ENCODE results near the gene NTSR1. TPM values are rescaled to one million over a fixed set of nuclear protein-coding genes. Genes with fewer than 3 reads are reported as not detected.

The NTSR1 gene
- total and polyA plus RNA-seq, 8 donors, result 0.03 to 3.5 (median 0.12) TPM

DNA sequence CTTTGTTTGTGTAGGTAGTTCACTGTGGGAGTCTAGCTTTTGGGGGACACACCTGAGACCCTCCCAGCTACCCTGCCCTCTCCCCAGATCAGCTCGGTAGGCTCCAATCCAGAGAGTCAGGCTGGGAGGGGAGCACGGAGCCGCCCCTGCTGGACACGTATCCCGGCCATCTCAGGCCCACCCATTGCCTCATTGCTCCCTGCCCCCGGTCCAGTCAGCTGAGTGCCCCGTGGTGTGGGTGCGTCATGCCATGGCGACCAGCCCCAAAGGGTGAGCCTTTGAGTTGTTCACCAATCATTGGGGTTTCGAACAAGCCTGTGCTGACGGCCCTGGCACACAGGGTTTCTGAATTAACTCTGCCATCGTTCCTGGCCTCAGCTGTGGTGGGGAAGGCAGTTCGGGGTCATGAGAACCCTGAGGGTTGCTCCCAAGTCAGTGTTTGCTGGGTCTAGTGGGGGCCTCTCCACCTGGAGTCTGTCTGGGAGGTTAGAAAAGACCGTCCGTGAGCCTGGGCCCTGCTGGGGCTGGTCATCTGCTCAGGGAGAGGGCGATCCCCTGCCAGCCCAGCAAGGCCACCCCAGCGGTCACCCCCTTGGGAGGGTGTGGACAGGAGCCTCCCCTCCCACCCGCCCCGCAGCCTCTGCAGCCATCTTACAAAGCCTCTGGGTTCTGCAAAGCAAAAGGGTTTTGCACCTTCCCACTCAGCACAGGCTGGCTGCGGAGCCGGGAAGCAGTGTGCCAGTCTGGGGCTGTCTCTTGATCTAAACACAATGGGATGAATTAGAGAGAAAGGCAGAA is 34.5 kb downstream of the NTSR1 start:
- intact Hi-C loops (cut with DNase I), result no loop called here
- Histone ChIP-seq H3K4me3 (no peak overlapping the region), H3K9me3 (no peaks in the 10 kb centered on the region), H3K4me1 (peaks cover 0 to 35% of the 10 kb centered on the region in 2 donors), H3K27me3 (peaks cover 3 to 71% of the 10 kb centered on the region in 2 donors), H3K36me3 (no peaks in the 10 kb centered on the region), H3K27ac (no peak overlapping the region)
- TF ChIP-seq, protein P1, sequence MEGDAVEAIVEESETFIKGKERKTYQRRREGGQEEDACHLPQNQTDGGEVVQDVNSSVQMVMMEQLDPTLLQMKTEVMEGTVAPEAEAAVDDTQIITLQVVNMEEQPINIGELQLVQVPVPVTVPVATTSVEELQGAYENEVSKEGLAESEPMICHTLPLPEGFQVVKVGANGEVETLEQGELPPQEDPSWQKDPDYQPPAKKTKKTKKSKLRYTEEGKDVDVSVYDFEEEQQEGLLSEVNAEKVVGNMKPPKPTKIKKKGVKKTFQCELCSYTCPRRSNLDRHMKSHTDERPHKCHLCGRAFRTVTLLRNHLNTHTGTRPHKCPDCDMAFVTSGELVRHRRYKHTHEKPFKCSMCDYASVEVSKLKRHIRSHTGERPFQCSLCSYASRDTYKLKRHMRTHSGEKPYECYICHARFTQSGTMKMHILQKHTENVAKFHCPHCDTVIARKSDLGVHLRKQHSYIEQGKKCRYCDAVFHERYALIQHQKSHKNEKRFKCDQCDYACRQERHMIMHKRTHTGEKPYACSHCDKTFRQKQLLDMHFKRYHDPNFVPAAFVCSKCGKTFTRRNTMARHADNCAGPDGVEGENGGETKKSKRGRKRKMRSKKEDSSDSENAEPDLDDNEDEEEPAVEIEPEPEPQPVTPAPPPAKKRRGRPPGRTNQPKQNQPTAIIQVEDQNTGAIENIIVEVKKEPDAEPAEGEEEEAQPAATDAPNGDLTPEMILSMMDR (IDR thresholded peaks at IDR 0.05), result no peak
- ATAC-seq (no peak), DNase-seq (peak in 1 of 4 donors; percentile 20)

DNA sequence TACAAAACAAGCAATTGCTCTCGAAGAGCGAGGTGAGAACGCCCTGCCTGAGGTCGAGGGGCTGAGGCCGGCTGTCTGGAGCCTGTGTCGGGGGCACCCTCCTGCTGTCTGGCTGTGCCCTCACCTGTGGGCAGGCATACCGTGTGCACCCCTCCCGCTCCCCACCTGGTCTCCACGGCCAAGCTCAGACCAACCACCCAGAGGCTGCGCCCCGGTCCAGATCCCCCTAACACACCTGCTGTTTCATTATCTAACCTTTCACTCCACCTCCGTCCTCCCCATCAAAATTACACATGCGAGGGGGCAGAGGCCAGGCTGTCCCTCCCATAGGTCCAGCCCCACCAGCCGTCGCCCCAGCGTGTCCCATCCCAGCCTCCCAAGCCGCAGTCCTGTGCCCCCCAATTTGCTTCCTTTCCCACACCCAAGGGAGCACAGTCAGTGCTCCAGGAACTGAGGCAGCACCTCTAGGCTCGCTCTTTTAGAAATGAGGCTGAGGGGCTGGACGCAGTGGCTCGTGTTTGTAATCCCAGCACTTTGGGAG is 35.2 kb downstream of the NTSR1 start:
- H3K27me3 ChIP-seq, result peaks cover 3 to 64% of the 10 kb centered on the region in 2 donors
- ATAC-seq, result no peak
- no peaks in the 10 kb centered on the region for H3K36me3 ChIP-seq
- H3K9me3 ChIP-seq, result no peaks in the 10 kb centered on the region
- H3K4me3 ChIP-seq, result no peak overlapping the region
- intact Hi-C loops (cut with DNase I), result no loop called here
- H3K27ac ChIP-seq, result no peak overlapping the region
- H3K4me1 ChIP-seq, result peaks cover 0 to 31% of the 10 kb centered on the region in 2 donors
- TF ChIP-seq, protein P1 (IDR thresholded peaks at IDR 0.05), result no peak
- peak in 2 of 4 donors; percentile 22 to 46 for DNase-seq

DNA sequence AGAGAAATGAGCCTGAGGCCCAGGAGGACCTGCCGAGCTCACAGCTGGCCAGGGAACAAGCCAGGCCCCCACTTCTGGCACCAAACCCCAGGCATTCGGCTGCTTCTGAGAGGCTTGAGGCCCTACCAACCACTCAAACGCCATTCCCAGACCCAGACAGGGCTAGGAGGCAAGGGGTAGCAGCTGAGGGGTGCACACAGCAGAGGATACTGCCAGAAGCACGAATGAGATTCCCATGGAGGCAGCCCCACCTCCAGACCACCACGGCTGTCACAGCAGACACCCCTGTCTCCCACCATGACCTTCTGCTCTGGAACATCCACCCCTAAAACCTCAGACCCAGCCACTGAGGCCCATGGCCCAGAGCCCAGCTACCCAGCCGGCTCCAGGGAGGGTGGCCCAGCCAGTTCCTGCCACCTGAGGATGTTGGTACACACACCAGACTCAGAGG is 36.1 kb downstream of the NTSR1 start:
- ATAC-seq (no peak), DNase-seq (peak in 3 of 4 donors; percentile 14 to 59 (median 44))
- no peaks in the 10 kb centered on the region for H3K9me3 ChIP-seq
- H3K27me3 ChIP-seq, result peaks cover 0 to 55% of the 10 kb centered on the region in 2 donors
- H3K27ac ChIP-seq, result no peak overlapping the region
- intact Hi-C loops (cut with DNase I), result no loop called here
- H3K36me3 ChIP-seq, result no peaks in the 10 kb centered on the region
- H3K4me1 ChIP-seq, result peaks cover 0 to 22% of the 10 kb centered on the region in 2 donors
- TF ChIP-seq, protein P1 (IDR thresholded peaks at IDR 0.05), result no peak
- no peak overlapping the region for H3K4me3 ChIP-seq

DNA sequence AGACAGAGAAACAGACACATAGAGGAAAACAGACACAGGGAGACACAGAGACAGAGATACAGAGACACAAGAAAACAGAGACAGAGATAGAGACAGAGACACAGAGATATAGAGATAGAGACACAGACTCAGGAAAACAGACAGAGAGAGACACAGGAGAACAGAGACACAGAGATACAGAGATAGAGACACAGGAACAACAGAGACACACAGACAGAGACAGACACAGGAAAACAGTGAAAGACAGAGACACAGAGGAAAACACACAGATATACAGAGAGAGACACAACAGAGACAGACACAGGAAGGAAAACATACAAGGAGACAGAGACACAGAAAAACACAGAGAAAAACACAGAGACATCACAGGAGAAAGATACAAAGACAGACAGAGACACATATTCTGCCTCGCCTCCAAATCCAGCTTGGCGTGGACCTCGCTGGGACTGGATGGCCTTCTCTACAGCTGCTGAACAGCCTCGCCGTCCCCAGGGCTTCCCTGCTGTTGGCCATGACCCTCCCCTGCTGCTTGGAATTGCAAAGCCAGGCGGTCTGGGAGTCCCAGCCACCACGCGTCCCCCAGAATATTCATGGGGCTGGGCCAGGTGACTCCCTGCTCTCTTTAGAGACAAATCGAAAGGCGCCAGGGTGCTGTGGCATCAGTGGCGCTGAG is 36.8 kb downstream of the NTSR1 start:
- intact Hi-C loops (cut with DNase I), result no loop called here

More for the DNA sequence above, 36.8 kb downstream of the NTSR1 start:
- ATAC-seq (no peak), DNase-seq (peak in 2 of 4 donors; percentile 16 to 30)
- Histone ChIP-seq H3K27ac (no peak overlapping the region), H3K36me3 (no peaks in the 10 kb centered on the region), H3K9me3 (no peaks in the 10 kb centered on the region), H3K4me1 (peaks cover 0 to 17% of the 10 kb centered on the region in 2 donors), H3K4me3 (no peak overlapping the region), H3K27me3 (peaks cover 0 to 50% of the 10 kb centered on the region in 2 donors)
- TF ChIP-seq, protein P1 (IDR thresholded peaks at IDR 0.05), result no peak
